ENCODE measurements around the gene KIF26B.

The KIF26B gene

GRCh38 chr1:245560316-245560859 lies 405.6 kb downstream of the KIF26B start:
- no peak for DNase-seq
- Histone ChIP-seq H3K27me3 (replicated peaks) (no peaks in the 10 kb centered on the region), H3K27ac (no peak overlapping the region), H3K4me3 (ENCODE audit: low read depth, low read length) (no peak overlapping the region), H3K36me3 (replicated peaks) (no peaks in the 10 kb centered on the region)
- no peak for TF ChIP-seq CTCF (IDR thresholded peaks at IDR 0.05; ENCODE audit: low read depth, low read length, missing control alignments)
- in situ Hi-C loops (cut with HindIII; ENCODE audit: low pct_ligation_motif_present, low sequenced_read_pairs), result no loop called here

- no peak for DNase-seq
- no peaks in the 10 kb centered on the region for H3K36me3 ChIP-seq (replicated peaks)
- no peak for TF ChIP-seq CTCF (IDR thresholded peaks at IDR 0.05; ENCODE audit: low read depth, low read length, missing control alignments)
- H3K27me3 ChIP-seq (replicated peaks), result no peaks in the 10 kb centered on the region
- no peak overlapping the region for H3K4me3 ChIP-seq (ENCODE audit: low read depth, low read length)
- H3K27ac ChIP-seq, result no peak overlapping the region
- in situ Hi-C loops (cut with HindIII; ENCODE audit: low pct_ligation_motif_present, low sequenced_read_pairs), result no loop called here
Measured at GRCh38 chr1:245561665-245562234, 407.0 kb downstream of the KIF26B start.

GRCh38 chr1:245566134-245566533 lies 411.3 kb downstream of the KIF26B start:
- in situ Hi-C loops (cut with HindIII; ENCODE audit: low pct_ligation_motif_present, low sequenced_read_pairs), result no loop called here
- DNase-seq, result no peak
- H3K27ac ChIP-seq, result no peak overlapping the region
- no peak for TF ChIP-seq CTCF (IDR thresholded peaks at IDR 0.05; ENCODE audit: low read depth, low read length, missing control alignments)
- no peak overlapping the region for H3K4me3 ChIP-seq (ENCODE audit: low read depth, low read length)
- no peaks in the 10 kb centered on the region for H3K36me3 ChIP-seq (replicated peaks)
- no peaks in the 10 kb centered on the region for H3K27me3 ChIP-seq (replicated peaks)

- TF ChIP-seq CTCF (IDR thresholded peaks at IDR 0.05; ENCODE audit: low read depth, low read length, missing control alignments), result no peak
Measured at GRCh38 chr1:245566952-245567351, 412.2 kb downstream of the KIF26B start.

GRCh38 chr1:245571815-245572294 lies 417.1 kb downstream of the KIF26B start:
- in situ Hi-C loops (cut with HindIII; ENCODE audit: low pct_ligation_motif_present, low sequenced_read_pairs), result no loop called here
- no peak for DNase-seq
- TF ChIP-seq CTCF (IDR thresholded peaks at IDR 0.05; ENCODE audit: low read depth, low read length, missing control alignments), result no peak
- H3K4me3 ChIP-seq (ENCODE audit: low read depth, low read length), result no peak overlapping the region
- no peaks in the 10 kb centered on the region for H3K36me3 ChIP-seq (replicated peaks)
- no peaks in the 10 kb centered on the region for H3K27me3 ChIP-seq (replicated peaks)
- H3K27ac ChIP-seq, result no peak overlapping the region

More at GRCh38 chr1:245566952-245567351, 412.2 kb downstream of the KIF26B start:
- H3K4me3 ChIP-seq (ENCODE audit: low read depth, low read length), result no peak overlapping the region
- H3K27me3 ChIP-seq (replicated peaks), result no peaks in the 10 kb centered on the region
- in situ Hi-C loops (cut with HindIII; ENCODE audit: low pct_ligation_motif_present, low sequenced_read_pairs), result no loop called here
- DNase-seq, result no peak
- H3K36me3 ChIP-seq (replicated peaks), result no peaks in the 10 kb centered on the region
- no peak overlapping the region for H3K27ac ChIP-seq

GRCh38 chr1:245572709-245573108 lies 417.9 kb downstream of the KIF26B start:
- H3K27me3 ChIP-seq (replicated peaks), result no peaks in the 10 kb centered on the region
- H3K27ac ChIP-seq, result no peak overlapping the region
- no peak for TF ChIP-seq CTCF (IDR thresholded peaks at IDR 0.05; ENCODE audit: low read depth, low read length, missing control alignments)
- no peak overlapping the region for H3K4me3 ChIP-seq (ENCODE audit: low read depth, low read length)
- in situ Hi-C loops (cut with HindIII; ENCODE audit: low pct_ligation_motif_present, low sequenced_read_pairs), result no loop called here
- no peak for DNase-seq
- H3K36me3 ChIP-seq (replicated peaks), result no peaks in the 10 kb centered on the region

Data from brain microvascular endothelial cell (primary cell).